ENCODE data around the gene PLPP2. TPM values are rescaled to one million over a fixed set of nuclear protein-coding genes. Genes with fewer than 3 reads are reported as not detected.

The PLPP2 gene
- total and polyA plus RNA-seq, 9 of the 15 experiments (the other 6 are each of a cell fraction or from before 2014, with no cell fraction given) = 0.51 to 4.4 (median 2.2) TPM; not detected in 1

GRCh38 chr19:339262-339887 is 48.2 kb upstream of the PLPP2 start:
- H3K9me1 ChIP-seq (ENCODE audit: control insufficient read depth, insufficient read depth, low read length) = peaks cover 15% of the 10 kb centered on the region
- ChIA-PET POLR2A (interaction anchor here (1.2 kb wide), 1 partner anchor 46 kb away, joined by 3 read pairs; no protein-coding TSS in a partner anchor), CTCF (ENCODE audit: low intra/inter-chr PET ratio) (no interaction called here)
- no TSS peak for BruUV-seq (replicated peaks)
- H3K9me3 ChIP-seq (replicated peaks; ENCODE audit: control insufficient read depth, insufficient read depth, low read depth, low read length) = peaks cover 8% of the 10 kb centered on the region; the same call in 1 of the 2 replicates
- FAIRE-seq (no peak), DNase-seq (ENCODE audit: extremely low read depth in 1 of 4, low spot score in 3 of 4) (peak in 1 of 4 experiments; percentile 45), ATAC-seq (no peak)
- H3K27me3 ChIP-seq (ENCODE audit: control insufficient read depth in 2 of 2, insufficient read depth in 2 of 2, low read length in 2 of 2) = no peaks in the 10 kb centered on the region
- WGBS (ENCODE audit: insufficient coverage, low coverage, missing lambda C conversion rate) = 61% methylated on average over 10 of the region's 10 CpGs
- peaks cover 17% of the 10 kb centered on the region for H4K20me1 ChIP-seq (replicated peaks; ENCODE audit: control insufficient read depth, insufficient read depth, low read length)
- H2AFZ ChIP-seq (ENCODE audit: low read depth, low read length) = no peak overlapping the region
- H3K4me2 ChIP-seq (ENCODE audit: insufficient read depth, low read length) = no peak overlapping the region
- in situ Hi-C loops (cut with MboI) = no loop called here
- H3K36me3 ChIP-seq (ENCODE audit: control insufficient read depth, insufficient read depth, low read length) = peaks cover 75% of the 10 kb centered on the region; the same call in 2 of the 3 replicates
- 0 out of 3 replicates have a peak overlapping the region, but pooled peaks have one; percentile 6 for H3K27ac ChIP-seq (ENCODE audit: extremely low read depth, low read depth, low read length)
- peaks cover 35 to 50% of the 10 kb centered on the region in 2 experiments; a peak in 4 of 5 replicates for H3K4me1 ChIP-seq (replicated peaks in 1 of 2; ENCODE audit: control insufficient read depth in 2 of 2, insufficient read depth in 2 of 2, low read length in 2 of 2)
- H3K9ac ChIP-seq (ENCODE audit: insufficient read depth in 1 of 2, low read depth in 2 of 2, low read length in 2 of 2) = no peak overlapping the region
- H3K79me2 ChIP-seq (ENCODE audit: control insufficient read depth, insufficient read depth, low read length) = peaks cover 93% of the 10 kb centered on the region
- intact Hi-C loops (cut with micrococcal nuclease) = no loop called here
- H3K4me3 ChIP-seq = no peak overlapping the region
- TF ChIP-seq, protein P1, sequence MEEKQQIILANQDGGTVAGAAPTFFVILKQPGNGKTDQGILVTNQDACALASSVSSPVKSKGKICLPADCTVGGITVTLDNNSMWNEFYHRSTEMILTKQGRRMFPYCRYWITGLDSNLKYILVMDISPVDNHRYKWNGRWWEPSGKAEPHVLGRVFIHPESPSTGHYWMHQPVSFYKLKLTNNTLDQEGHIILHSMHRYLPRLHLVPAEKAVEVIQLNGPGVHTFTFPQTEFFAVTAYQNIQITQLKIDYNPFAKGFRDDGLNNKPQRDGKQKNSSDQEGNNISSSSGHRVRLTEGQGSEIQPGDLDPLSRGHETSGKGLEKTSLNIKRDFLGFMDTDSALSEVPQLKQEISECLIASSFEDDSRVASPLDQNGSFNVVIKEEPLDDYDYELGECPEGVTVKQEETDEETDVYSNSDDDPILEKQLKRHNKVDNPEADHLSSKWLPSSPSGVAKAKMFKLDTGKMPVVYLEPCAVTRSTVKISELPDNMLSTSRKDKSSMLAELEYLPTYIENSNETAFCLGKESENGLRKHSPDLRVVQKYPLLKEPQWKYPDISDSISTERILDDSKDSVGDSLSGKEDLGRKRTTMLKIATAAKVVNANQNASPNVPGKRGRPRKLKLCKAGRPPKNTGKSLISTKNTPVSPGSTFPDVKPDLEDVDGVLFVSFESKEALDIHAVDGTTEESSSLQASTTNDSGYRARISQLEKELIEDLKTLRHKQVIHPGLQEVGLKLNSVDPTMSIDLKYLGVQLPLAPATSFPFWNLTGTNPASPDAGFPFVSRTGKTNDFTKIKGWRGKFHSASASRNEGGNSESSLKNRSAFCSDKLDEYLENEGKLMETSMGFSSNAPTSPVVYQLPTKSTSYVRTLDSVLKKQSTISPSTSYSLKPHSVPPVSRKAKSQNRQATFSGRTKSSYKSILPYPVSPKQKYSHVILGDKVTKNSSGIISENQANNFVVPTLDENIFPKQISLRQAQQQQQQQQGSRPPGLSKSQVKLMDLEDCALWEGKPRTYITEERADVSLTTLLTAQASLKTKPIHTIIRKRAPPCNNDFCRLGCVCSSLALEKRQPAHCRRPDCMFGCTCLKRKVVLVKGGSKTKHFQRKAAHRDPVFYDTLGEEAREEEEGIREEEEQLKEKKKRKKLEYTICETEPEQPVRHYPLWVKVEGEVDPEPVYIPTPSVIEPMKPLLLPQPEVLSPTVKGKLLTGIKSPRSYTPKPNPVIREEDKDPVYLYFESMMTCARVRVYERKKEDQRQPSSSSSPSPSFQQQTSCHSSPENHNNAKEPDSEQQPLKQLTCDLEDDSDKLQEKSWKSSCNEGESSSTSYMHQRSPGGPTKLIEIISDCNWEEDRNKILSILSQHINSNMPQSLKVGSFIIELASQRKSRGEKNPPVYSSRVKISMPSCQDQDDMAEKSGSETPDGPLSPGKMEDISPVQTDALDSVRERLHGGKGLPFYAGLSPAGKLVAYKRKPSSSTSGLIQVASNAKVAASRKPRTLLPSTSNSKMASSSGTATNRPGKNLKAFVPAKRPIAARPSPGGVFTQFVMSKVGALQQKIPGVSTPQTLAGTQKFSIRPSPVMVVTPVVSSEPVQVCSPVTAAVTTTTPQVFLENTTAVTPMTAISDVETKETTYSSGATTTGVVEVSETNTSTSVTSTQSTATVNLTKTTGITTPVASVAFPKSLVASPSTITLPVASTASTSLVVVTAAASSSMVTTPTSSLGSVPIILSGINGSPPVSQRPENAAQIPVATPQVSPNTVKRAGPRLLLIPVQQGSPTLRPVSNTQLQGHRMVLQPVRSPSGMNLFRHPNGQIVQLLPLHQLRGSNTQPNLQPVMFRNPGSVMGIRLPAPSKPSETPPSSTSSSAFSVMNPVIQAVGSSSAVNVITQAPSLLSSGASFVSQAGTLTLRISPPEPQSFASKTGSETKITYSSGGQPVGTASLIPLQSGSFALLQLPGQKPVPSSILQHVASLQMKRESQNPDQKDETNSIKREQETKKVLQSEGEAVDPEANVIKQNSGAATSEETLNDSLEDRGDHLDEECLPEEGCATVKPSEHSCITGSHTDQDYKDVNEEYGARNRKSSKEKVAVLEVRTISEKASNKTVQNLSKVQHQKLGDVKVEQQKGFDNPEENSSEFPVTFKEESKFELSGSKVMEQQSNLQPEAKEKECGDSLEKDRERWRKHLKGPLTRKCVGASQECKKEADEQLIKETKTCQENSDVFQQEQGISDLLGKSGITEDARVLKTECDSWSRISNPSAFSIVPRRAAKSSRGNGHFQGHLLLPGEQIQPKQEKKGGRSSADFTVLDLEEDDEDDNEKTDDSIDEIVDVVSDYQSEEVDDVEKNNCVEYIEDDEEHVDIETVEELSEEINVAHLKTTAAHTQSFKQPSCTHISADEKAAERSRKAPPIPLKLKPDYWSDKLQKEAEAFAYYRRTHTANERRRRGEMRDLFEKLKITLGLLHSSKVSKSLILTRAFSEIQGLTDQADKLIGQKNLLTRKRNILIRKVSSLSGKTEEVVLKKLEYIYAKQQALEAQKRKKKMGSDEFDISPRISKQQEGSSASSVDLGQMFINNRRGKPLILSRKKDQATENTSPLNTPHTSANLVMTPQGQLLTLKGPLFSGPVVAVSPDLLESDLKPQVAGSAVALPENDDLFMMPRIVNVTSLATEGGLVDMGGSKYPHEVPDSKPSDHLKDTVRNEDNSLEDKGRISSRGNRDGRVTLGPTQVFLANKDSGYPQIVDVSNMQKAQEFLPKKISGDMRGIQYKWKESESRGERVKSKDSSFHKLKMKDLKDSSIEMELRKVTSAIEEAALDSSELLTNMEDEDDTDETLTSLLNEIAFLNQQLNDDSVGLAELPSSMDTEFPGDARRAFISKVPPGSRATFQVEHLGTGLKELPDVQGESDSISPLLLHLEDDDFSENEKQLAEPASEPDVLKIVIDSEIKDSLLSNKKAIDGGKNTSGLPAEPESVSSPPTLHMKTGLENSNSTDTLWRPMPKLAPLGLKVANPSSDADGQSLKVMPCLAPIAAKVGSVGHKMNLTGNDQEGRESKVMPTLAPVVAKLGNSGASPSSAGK (IDR thresholded peaks at IDR 0.05) = peak; percentile 93
- TF ChIP-seq NRF1 (conservative IDR thresholded peaks at IDR 0.05 in 1 of 2, IDR thresholded peaks at IDR 0.05 in 1 of 2) = no peak
- TF ChIP-seq BCOR (IDR thresholded peaks at IDR 0.05) = peak; percentile 53; the same call in 1 of the 2 replicates
- TF ChIP-seq RBM25 (IDR thresholded peaks at IDR 0.05; ENCODE audit: low read depth, low read length, severe bottlenecking) = peak; percentile 81
- no peak for TF ChIP-seq MCM7 (IDR thresholded peaks at IDR 0.05)
- no peak for TF ChIP-seq SP1 (CRISPR knock-in tag; IDR thresholded peaks at IDR 0.05)
- no peak for TF ChIP-seq SRF (CRISPR knock-in tag; IDR thresholded peaks at IDR 0.05)
- TF ChIP-seq XRCC3 (IDR thresholded peaks at IDR 0.05) = 0 out of 2 replicates have a peak, but pooled peaks have one; percentile 52
- TF ChIP-seq, protein P2, sequence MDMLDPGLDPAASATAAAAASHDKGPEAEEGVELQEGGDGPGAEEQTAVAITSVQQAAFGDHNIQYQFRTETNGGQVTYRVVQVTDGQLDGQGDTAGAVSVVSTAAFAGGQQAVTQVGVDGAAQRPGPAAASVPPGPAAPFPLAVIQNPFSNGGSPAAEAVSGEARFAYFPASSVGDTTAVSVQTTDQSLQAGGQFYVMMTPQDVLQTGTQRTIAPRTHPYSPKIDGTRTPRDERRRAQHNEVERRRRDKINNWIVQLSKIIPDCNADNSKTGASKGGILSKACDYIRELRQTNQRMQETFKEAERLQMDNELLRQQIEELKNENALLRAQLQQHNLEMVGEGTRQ (CRISPR knock-in tag; IDR thresholded peaks at IDR 0.05) = peak; percentile 26; the same call in 1 of the 2 replicates
- peak; percentile 27; the same call in 1 of the 2 replicates for TF ChIP-seq POLR2AphosphoS5 (IDR thresholded peaks at IDR 0.05; ENCODE audit: control insufficient read depth, insufficient read depth, low read depth, low read length)

Measured in K562 (cell line).